H4 (cell line): ENCODE measurements around the gene FTMT. TPM values are rescaled to one million over a fixed set of nuclear protein-coding genes. Genes with fewer than 3 reads are reported as not detected.
A peak's percentile ranks its signal among the peaks of the same experiment; 100 is the strongest.
"Not testable (repeated sequence)": the region's sequence is repeated elsewhere in the genome, so short reads cannot be mapped to it uniquely, and the experiment has no call there.

ENCODE experiments used
- DNase-seq: peaks from one replicate; pipeline ENCODE4 v3.0.0-alpha.2; 2015; ENCODE audit warnings: low spot score
- total RNA-seq: library from RNA; depleted of rRNA; stranded (reverse); fragments of >200 nt; shearing (Covaris generic); gene quantifications from 2 replicates; pipeline ENCODE4 v1.2.3, GENCODE V29; 2014; rRNA removed

The FTMT gene
- total RNA-seq, result not detected in 2 replicates

GRCh38 chr5:121851643-121852574 lies at the start of gene FTMT:
FTMT (plus strand) TSS chr5:121851882; CDS start chr5:121851964, 82 bp downstream.
- no peak for DNase-seq

GRCh38 chr5:121805251-121805650 lies 46.4 kb upstream of the FTMT start:
- DNase-seq, result not testable (repeated sequence)

GRCh38 chr5:121805911-121806310 lies 45.8 kb upstream of the FTMT start:
- peak; percentile 89 for DNase-seq

GRCh38 chr5:121816164-121816563 lies 35.5 kb upstream of the FTMT start:
- no peak for DNase-seq

- DNase-seq, result no peak
Measured at GRCh38 chr5:121819682-121820261, 31.9 kb upstream of the FTMT start.

GRCh38 chr5:121833617-121834016 lies 18.1 kb upstream of the FTMT start:
- DNase-seq, result no peak

- no peak for DNase-seq
Measured at GRCh38 chr5:121834021-121834420, 17.7 kb upstream of the FTMT start.

GRCh38 chr5:121841892-121842291 lies 9.8 kb upstream of the FTMT start:
- no peak for DNase-seq

GRCh38 chr5:121850272-121850671 lies 1.4 kb upstream of the FTMT start:
- no peak for DNase-seq

- DNase-seq, result no peak
Measured at GRCh38 chr5:121853850-121854249, 2.2 kb downstream of the FTMT start.

- DNase-seq, result no peak
Measured at GRCh38 chr5:121862801-121863200, 11.1 kb downstream of the FTMT start.

GRCh38 chr5:121863753-121864285 lies 12.1 kb downstream of the FTMT start:
- DNase-seq, result no peak

- DNase-seq, result no peak
Measured at GRCh38 chr5:121867403-121867802, 15.7 kb downstream of the FTMT start.

GRCh38 chr5:121870489-121870888 lies 18.8 kb downstream of the FTMT start:
- DNase-seq, result peak; percentile 48

GRCh38 chr5:121872856-121873255 lies 21.2 kb downstream of the FTMT start:
- DNase-seq, result no peak

- DNase-seq, result no peak
Measured at GRCh38 chr5:121873409-121873808, 21.7 kb downstream of the FTMT start.

- DNase-seq, result no peak
Measured at GRCh38 chr5:121885630-121886029, 33.9 kb downstream of the FTMT start.

- DNase-seq, result peak; percentile 10
Measured at GRCh38 chr5:121887727-121888126, 36.0 kb downstream of the FTMT start.

- DNase-seq, result no peak
Measured at GRCh38 chr5:121890297-121890858, 38.7 kb downstream of the FTMT start.

- no peak for DNase-seq
Measured at GRCh38 chr5:121897341-121897740, 45.7 kb downstream of the FTMT start.

- no peak for DNase-seq
Measured at GRCh38 chr5:121899346-121899745, 47.7 kb downstream of the FTMT start.
